GM19324 (cell line): Measurements from ENCODE around the gene SNX33.

Experiments
- ATAC-seq: cut with Tn5 transposase; IDR thresholded peaks from one replicate; pipeline ENCODE4 v1.9.1; 2021; ENCODE audit warnings: mild to moderate bottlenecking, moderate library complexity; ENCODE audit not compliant: unreplicated experiment, low FRiP score

The SNX33 gene

GRCh38 chr15:75640483-75641178 lies 7.1 kb upstream of the SNX33 start:
- ATAC-seq = peak; percentile 33

GRCh38 chr15:75641179-75641503 lies 6.6 kb upstream of the SNX33 start:
- ATAC-seq = no peak

- no peak for ATAC-seq
These were observed 6.1 kb upstream of the SNX33 start for GRCh38 chr15:75641603-75642002.

- ATAC-seq = no peak
These were observed 3.3 kb upstream of the SNX33 start for GRCh38 chr15:75644376-75644775.

GRCh38 chr15:75646112-75646943 lies 1.4 kb upstream of the SNX33 start:
- ATAC-seq = no peak

GRCh38 chr15:75646944-75647364 lies 758 bp upstream of the SNX33 start:
- ATAC-seq = no peak

- ATAC-seq = no peak
These were observed 666 bp downstream of the SNX33 start for GRCh38 chr15:75648156-75649000.

GRCh38 chr15:75649045-75649761 lies 1.5 kb downstream of the SNX33 start:
- no peak for ATAC-seq

- no peak for ATAC-seq
These were observed 2.1 kb downstream of the SNX33 start for GRCh38 chr15:75649848-75650247.

GRCh38 chr15:75650908-75651809 lies 3.4 kb downstream of the SNX33 start:
- ATAC-seq = no peak

GRCh38 chr15:75651810-75652543 lies 4.3 kb downstream of the SNX33 start:
- no peak for ATAC-seq

- ATAC-seq = no peak
These were observed 5.7 kb downstream of the SNX33 start for GRCh38 chr15:75653347-75653913.

GRCh38 chr15:75654201-75654907 lies 6.6 kb downstream of the SNX33 start:
- no peak for ATAC-seq

GRCh38 chr15:75655931-75656330 lies 8.2 kb downstream of the SNX33 start:
- no peak for ATAC-seq

- ATAC-seq = no peak
These were observed 8.6 kb downstream of the SNX33 start for GRCh38 chr15:75656331-75656730.

GRCh38 chr15:75656813-75657212 lies 9.1 kb downstream of the SNX33 start:
- no peak for ATAC-seq

- ATAC-seq = no peak
These were observed 11.5 kb downstream of the SNX33 start for GRCh38 chr15:75659141-75659771.
